IPS DF 4.7 (cell line): Measurements from ENCODE around the gene ETFDH.
A peak's percentile ranks its signal among the peaks of the same experiment; 100 is the strongest.
"Not testable (repeated sequence)": the region's sequence is repeated elsewhere in the genome, so short reads cannot be mapped to it uniquely, and the experiment has no call there.

Experiments
- DNase-seq: peaks from one replicate; pipeline ENCODE4 v3.0.0-alpha.2; 2013; ENCODE audit warnings: low spot score; ENCODE audit errors: extremely low read depth

Gene ETFDH

GRCh38 chr4:158671915-158672806, at the start of gene ETFDH:
TSS of gene ETFDH (plus strand) at chr4:158672296. CDS start at chr4:158672457, 161 bp downstream.
- DNase-seq = peak; percentile 95

- peak; percentile 19 for DNase-seq
Observed at GRCh38 chr4:158624889-158625478, 47.1 kb upstream of the ETFDH start.

GRCh38 chr4:158625544-158625943, 46.6 kb upstream of the ETFDH start:
- DNase-seq = no peak

- no peak for DNase-seq
Observed at GRCh38 chr4:158630893-158631292, 41.2 kb upstream of the ETFDH start.

GRCh38 chr4:158636619-158637018, 35.5 kb upstream of the ETFDH start:
- no peak for DNase-seq

- DNase-seq = no peak
Observed at GRCh38 chr4:158644356-158644755, 27.7 kb upstream of the ETFDH start.

GRCh38 chr4:158644760-158645159, 27.3 kb upstream of the ETFDH start:
- DNase-seq = no peak

- DNase-seq = no peak
Observed at GRCh38 chr4:158649111-158649680, 22.9 kb upstream of the ETFDH start.

GRCh38 chr4:158652920-158653319, 19.2 kb upstream of the ETFDH start:
- no peak for DNase-seq

- DNase-seq = no peak
Observed at GRCh38 chr4:158656439-158656838, 15.7 kb upstream of the ETFDH start.

- no peak for DNase-seq
Observed at GRCh38 chr4:158657291-158657690, 14.8 kb upstream of the ETFDH start.

- DNase-seq = not testable (repeated sequence)
Observed at GRCh38 chr4:158663255-158663654, 8.8 kb upstream of the ETFDH start.

GRCh38 chr4:158663707-158664625, 8.1 kb upstream of the ETFDH start:
- DNase-seq = not testable (repeated sequence)

GRCh38 chr4:158664806-158665205, 7.3 kb upstream of the ETFDH start:
- DNase-seq = no peak

GRCh38 chr4:158666892-158667291, 5.2 kb upstream of the ETFDH start:
- DNase-seq = no peak

GRCh38 chr4:158667651-158668198, 4.4 kb upstream of the ETFDH start:
- no peak for DNase-seq

- DNase-seq = no peak
Observed at GRCh38 chr4:158669310-158669709, 2.8 kb upstream of the ETFDH start.

- DNase-seq = no peak
Observed at GRCh38 chr4:158670975-158671664, 976 bp upstream of the ETFDH start.

- no peak for DNase-seq
Observed at GRCh38 chr4:158671665-158671914, 506 bp upstream of the ETFDH start, which contains the start of gene C4orf46. TSS of gene C4orf46 (minus strand) at chr4:158671887. CDS start at chr4:158671801, 86 bp downstream.

GRCh38 chr4:158673633-158674032, 1.5 kb downstream of the ETFDH start:
- DNase-seq = no peak

GRCh38 chr4:158676076-158676475, 4.0 kb downstream of the ETFDH start:
- no peak for DNase-seq
